H1 (cell line): ENCODE results near the gene GABRG3. TPM values are rescaled to one million over a fixed set of nuclear protein-coding genes. Genes with fewer than 3 reads are reported as not detected.

Experiments used
- BCL11A ChIP-seq, 2 experiments: IDR thresholded peaks; one replicate each; pipeline ENCODE4 v1.6.1; 2011; ENCODE audit warnings: low read depth in 2 of 2, low read length in 2 of 2, mild to moderate bottlenecking in 2 of 2
- CBX5 ChIP-seq: fragments of 300-800, 300-1000 bp; sonication (generic); IDR thresholded peaks from 2 replicates; pipeline ENCODE4 v1.7.1; 2016; ENCODE audit warnings: antibody characterized with exemption, low read length, low read depth
- CBX8 ChIP-seq: fragments of 300-800, 300-1000 bp; sonication (generic); IDR thresholded peaks from 2 replicates; pipeline ENCODE4 v1.7.1; 2016; ENCODE audit warnings: low read depth, low read length, borderline replicate concordance
- KDM4A ChIP-seq: IDR thresholded peaks from one replicate; pipeline ENCODE4 v1.7.1; 2012; ENCODE audit warnings: low read depth, mild to moderate bottlenecking, moderate library complexity, low read length, inconsistent platforms; ENCODE audit not compliant: severe bottlenecking
- RNF2 ChIP-seq: fragments of 200-900, 300-1000 bp; sonication (generic); IDR thresholded peaks from 2 replicates; pipeline ENCODE4 v1.7.1; 2016; ENCODE audit warnings: borderline replicate concordance, low read depth, mild to moderate bottlenecking, antibody characterized with exemption, low read length; ENCODE audit not compliant: poor library complexity, severe bottlenecking; ENCODE audit errors: missing control alignments
- SIN3A ChIP-seq, 2 experiments: IDR thresholded peaks in 1 of 2; conservative IDR thresholded peaks in 1 of 2; 2 replicates each; pipeline ENCODE4 v1.6.1; 2011 to 2012; ENCODE audit warnings: low read length in 2 of 2, improper control_type of control experiment in 1 of 2, low read depth in 1 of 2, mild to moderate bottlenecking in 1 of 2
- polyA plus RNA-seq, 7 experiments: library from polyadenylated mRNA; depleted of rRNA in 3 of 7; stranded (reverse) in 5 of 7; unstranded in 2 of 7; fragments of >200 nt in 5 of 7; fragments of 200-250 nt in 2 of 7; gene quantifications; 1 replicate in 5 of 7; 2 replicates in 1 of 7; 4 replicates in 1 of 7; pipeline versions ENCODE4 v1.2.1 to v1.2.3, GENCODE V29; 2011 to 2013; ENCODE audit warnings: missing spikeins in 2 of 7, mixed read lengths in 2 of 7
- total RNA-seq: library from RNA; stranded (reverse); fragmentation: NEBNext Ultra II Directional; extraction: Animal tissue kit (Norgen Biotek cat#: 25700); gene quantifications from 2 replicates; pipeline ENCODE4 v1.2.1, GENCODE V29; 2021
- TF ChIP-seq, protein P1 (sequence below): fragments of 300-600 bp; sonication (generic); IDR thresholded peaks from 2 replicates; pipeline ENCODE4 v1.7.1; 2012; ENCODE audit warnings: low read length, moderate library complexity, mild to moderate bottlenecking, inconsistent platforms; ENCODE audit not compliant: insufficient replicate concordance
- TF ChIP-seq, protein P2 (sequence below), 3 experiments: IDR thresholded peaks; 1 replicate in 2 of 3; 2 replicates in 1 of 3; pipeline versions ENCODE4 v1.5.1 to v1.6.1; 2011; ENCODE audit warnings: low read length in 3 of 3, mild to moderate bottlenecking in 3 of 3, inconsistent platforms in 2 of 3, low read depth in 1 of 3, moderate library complexity in 1 of 3; ENCODE audit not compliant: insufficient read depth in 1 of 3; ENCODE audit errors: control extremely low read depth in 1 of 3

GABRG3 gene
- total and polyA plus RNA-seq, 2 of the 8 experiments (the other 6 are each of a cell fraction or from before 2014, with no cell fraction given), result 0.17 to 0.80 TPM

DNA sequence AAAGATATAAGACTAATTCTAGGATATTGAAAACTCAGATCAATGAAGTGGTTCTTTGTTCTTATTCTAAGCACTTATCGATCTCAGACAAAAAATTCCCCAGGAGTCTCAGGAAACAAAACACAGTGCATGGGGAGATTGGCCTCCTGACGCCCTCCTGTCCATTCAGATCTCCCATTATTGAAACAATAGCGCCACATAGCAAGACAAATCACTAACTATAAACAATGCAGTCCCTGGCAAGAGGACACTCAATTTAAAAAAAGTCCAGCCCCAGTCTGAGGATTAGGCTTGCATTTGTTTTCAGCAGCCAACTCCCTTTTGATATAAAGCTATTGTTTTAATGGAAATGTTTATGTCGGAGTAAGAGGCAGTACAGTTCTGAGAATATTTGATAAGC is 528.2 kb downstream of the GABRG3 start (continued):
- TF ChIP-seq, protein P1, sequence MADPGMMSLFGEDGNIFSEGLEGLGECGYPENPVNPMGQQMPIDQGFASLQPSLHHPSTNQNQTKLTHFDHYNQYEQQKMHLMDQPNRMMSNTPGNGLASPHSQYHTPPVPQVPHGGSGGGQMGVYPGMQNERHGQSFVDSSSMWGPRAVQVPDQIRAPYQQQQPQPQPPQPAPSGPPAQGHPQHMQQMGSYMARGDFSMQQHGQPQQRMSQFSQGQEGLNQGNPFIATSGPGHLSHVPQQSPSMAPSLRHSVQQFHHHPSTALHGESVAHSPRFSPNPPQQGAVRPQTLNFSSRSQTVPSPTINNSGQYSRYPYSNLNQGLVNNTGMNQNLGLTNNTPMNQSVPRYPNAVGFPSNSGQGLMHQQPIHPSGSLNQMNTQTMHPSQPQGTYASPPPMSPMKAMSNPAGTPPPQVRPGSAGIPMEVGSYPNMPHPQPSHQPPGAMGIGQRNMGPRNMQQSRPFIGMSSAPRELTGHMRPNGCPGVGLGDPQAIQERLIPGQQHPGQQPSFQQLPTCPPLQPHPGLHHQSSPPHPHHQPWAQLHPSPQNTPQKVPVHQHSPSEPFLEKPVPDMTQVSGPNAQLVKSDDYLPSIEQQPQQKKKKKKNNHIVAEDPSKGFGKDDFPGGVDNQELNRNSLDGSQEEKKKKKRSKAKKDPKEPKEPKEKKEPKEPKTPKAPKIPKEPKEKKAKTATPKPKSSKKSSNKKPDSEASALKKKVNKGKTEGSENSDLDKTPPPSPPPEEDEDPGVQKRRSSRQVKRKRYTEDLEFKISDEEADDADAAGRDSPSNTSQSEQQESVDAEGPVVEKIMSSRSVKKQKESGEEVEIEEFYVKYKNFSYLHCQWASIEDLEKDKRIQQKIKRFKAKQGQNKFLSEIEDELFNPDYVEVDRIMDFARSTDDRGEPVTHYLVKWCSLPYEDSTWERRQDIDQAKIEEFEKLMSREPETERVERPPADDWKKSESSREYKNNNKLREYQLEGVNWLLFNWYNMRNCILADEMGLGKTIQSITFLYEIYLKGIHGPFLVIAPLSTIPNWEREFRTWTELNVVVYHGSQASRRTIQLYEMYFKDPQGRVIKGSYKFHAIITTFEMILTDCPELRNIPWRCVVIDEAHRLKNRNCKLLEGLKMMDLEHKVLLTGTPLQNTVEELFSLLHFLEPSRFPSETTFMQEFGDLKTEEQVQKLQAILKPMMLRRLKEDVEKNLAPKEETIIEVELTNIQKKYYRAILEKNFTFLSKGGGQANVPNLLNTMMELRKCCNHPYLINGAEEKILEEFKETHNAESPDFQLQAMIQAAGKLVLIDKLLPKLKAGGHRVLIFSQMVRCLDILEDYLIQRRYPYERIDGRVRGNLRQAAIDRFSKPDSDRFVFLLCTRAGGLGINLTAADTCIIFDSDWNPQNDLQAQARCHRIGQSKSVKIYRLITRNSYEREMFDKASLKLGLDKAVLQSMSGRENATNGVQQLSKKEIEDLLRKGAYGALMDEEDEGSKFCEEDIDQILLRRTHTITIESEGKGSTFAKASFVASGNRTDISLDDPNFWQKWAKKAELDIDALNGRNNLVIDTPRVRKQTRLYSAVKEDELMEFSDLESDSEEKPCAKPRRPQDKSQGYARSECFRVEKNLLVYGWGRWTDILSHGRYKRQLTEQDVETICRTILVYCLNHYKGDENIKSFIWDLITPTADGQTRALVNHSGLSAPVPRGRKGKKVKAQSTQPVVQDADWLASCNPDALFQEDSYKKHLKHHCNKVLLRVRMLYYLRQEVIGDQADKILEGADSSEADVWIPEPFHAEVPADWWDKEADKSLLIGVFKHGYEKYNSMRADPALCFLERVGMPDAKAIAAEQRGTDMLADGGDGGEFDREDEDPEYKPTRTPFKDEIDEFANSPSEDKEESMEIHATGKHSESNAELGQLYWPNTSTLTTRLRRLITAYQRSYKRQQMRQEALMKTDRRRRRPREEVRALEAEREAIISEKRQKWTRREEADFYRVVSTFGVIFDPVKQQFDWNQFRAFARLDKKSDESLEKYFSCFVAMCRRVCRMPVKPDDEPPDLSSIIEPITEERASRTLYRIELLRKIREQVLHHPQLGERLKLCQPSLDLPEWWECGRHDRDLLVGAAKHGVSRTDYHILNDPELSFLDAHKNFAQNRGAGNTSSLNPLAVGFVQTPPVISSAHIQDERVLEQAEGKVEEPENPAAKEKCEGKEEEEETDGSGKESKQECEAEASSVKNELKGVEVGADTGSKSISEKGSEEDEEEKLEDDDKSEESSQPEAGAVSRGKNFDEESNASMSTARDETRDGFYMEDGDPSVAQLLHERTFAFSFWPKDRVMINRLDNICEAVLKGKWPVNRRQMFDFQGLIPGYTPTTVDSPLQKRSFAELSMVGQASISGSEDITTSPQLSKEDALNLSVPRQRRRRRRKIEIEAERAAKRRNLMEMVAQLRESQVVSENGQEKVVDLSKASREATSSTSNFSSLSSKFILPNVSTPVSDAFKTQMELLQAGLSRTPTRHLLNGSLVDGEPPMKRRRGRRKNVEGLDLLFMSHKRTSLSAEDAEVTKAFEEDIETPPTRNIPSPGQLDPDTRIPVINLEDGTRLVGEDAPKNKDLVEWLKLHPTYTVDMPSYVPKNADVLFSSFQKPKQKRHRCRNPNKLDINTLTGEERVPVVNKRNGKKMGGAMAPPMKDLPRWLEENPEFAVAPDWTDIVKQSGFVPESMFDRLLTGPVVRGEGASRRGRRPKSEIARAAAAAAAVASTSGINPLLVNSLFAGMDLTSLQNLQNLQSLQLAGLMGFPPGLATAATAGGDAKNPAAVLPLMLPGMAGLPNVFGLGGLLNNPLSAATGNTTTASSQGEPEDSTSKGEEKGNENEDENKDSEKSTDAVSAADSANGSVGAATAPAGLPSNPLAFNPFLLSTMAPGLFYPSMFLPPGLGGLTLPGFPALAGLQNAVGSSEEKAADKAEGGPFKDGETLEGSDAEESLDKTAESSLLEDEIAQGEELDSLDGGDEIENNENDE, result no peak
- no peak for TF ChIP-seq CBX5
- no peak for TF ChIP-seq CBX8
- TF ChIP-seq RNF2, result no peak
- TF ChIP-seq SIN3A (conservative IDR thresholded peaks at IDR 0.05 in 1 of 2, IDR thresholded peaks at IDR 0.05 in 1 of 2; ENCODE audit: low read depth in 1 of 2, low read length in 2 of 2), result no peak
- no peak for TF ChIP-seq KDM4A
- TF ChIP-seq, protein P2, sequence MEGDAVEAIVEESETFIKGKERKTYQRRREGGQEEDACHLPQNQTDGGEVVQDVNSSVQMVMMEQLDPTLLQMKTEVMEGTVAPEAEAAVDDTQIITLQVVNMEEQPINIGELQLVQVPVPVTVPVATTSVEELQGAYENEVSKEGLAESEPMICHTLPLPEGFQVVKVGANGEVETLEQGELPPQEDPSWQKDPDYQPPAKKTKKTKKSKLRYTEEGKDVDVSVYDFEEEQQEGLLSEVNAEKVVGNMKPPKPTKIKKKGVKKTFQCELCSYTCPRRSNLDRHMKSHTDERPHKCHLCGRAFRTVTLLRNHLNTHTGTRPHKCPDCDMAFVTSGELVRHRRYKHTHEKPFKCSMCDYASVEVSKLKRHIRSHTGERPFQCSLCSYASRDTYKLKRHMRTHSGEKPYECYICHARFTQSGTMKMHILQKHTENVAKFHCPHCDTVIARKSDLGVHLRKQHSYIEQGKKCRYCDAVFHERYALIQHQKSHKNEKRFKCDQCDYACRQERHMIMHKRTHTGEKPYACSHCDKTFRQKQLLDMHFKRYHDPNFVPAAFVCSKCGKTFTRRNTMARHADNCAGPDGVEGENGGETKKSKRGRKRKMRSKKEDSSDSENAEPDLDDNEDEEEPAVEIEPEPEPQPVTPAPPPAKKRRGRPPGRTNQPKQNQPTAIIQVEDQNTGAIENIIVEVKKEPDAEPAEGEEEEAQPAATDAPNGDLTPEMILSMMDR (IDR thresholded peaks at IDR 0.05; ENCODE audit: control extremely low read depth in 1 of 3, insufficient read depth in 1 of 3, low read depth in 1 of 3, low read length in 3 of 3), result no peak
- TF ChIP-seq BCL11A (IDR thresholded peaks at IDR 0.05; ENCODE audit: low read depth in 2 of 2, low read length in 2 of 2), result no peak
